ENCODE measurements around the gene ANXA9.
A peak's percentile ranks its signal among the peaks of the same experiment; 100 is the strongest.

The ANXA9 gene

DNA sequence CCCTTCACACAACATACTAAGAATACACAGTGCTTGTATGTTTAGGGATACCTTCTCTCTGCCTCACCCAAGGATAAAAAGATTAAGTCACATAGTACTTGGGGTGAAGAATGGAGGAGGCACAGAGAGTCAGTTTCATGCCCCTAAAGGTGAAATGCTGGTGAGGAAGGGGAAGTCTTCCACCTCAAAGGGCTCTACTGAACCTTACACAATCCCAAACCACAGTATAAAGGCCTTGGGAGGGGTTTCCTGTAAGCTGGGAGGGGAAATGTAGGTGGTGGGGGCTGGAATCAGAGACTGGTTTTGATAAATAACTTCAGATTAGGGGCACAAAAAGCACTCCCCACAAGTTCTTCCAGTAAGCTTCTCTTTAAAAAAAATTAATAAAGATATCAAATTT is 21.1 kb downstream of the ANXA9 start:
- no peak for DNase-seq (ENCODE audit: low read depth, low spot score)

DNA sequence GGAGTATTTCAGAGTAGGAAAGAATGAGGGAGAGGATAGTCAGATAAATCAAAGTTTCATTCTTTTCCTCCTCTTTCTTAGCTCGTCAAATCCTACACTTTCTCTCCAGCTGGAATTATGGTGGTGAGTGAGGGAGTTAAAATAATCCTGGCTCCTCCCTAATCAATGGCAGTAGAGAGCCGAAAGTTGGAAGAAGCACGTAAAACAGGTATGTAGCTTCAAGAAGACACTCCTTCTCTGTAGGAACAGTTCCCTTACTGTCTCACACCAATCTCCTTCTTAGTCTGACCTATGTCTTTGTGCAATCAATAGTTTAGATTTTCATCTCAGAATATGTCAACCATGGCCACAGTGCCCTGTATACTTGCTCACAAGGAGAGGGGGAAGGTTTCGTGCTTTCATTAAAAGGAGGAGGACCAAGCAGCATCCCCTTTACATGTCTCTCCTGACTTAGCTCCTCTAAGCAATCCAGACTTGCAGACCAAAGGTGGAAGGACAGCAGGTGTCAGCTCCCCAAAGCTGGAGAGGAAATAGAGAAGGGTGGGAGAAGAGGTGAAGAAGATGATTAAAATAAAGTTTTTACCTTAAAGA is 23.7 kb downstream of the ANXA9 start:
- peak; percentile 18 for DNase-seq (ENCODE audit: low read depth, low spot score)

DNA sequence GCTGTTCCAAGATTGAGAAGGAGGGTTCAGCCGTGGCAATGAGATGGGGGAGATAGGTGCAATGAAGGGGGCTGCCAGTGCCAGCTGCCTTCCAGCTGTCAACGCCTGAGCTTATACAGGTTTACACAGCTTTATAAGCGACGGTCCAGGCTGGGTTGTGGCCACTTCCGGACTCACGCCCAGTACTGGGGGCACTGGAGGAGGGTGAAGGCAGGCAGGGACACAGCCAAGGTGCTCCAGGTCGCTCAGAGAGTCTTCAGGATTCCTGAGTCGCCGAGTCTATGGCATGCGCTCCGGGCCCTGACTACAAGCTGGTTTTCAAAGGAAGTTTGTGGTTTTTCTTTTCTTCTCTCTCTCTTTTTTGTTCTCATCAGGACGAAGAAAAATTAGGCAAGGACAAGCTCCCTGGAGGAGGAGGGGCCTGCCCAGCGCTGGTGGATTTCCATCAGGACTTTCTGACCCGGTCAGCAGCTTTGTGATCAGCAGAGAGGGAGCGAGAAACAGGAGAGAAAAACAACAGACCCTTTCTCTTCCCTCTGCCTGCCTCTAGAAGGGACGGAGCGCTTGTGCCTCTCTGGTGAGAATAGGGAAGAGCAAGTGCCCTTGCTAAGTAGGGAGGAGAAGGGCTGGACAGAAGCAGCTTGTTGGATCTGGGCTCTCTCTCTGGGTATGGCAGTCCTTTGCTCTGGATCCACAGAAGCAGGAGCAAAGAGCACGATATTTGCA is 24.4 kb downstream of the ANXA9 start, which contains the start of gene MINDY1:
Gene MINDY1 (minus strand): TSS at position 576 of the 726 bp plus-strand sequence. CDS start 4,285 bp downstream, outside the sequence.
- peak; percentile 90 for DNase-seq (ENCODE audit: low read depth, low spot score)

DNA sequence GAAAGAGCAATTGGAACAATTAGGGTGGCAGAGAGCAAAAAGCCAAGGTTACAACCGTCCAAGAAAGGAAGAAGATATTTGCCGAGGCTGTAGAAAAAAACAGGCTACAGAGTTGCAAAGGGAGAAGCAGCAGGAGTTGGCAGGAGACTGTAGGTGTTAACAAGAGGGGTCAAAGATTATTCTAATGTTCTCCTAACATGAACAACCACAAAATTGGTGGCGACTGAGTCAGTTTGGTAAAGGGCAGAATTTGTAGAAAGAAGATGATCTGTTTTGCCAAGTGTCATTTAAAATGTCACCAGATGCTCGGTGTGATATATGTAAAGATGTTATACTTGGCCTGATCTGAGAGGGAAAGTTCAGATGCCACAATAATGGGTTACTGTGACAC is 25.8 kb downstream of the ANXA9 start:
- no peak for DNase-seq (ENCODE audit: low read depth, low spot score)

DNA sequence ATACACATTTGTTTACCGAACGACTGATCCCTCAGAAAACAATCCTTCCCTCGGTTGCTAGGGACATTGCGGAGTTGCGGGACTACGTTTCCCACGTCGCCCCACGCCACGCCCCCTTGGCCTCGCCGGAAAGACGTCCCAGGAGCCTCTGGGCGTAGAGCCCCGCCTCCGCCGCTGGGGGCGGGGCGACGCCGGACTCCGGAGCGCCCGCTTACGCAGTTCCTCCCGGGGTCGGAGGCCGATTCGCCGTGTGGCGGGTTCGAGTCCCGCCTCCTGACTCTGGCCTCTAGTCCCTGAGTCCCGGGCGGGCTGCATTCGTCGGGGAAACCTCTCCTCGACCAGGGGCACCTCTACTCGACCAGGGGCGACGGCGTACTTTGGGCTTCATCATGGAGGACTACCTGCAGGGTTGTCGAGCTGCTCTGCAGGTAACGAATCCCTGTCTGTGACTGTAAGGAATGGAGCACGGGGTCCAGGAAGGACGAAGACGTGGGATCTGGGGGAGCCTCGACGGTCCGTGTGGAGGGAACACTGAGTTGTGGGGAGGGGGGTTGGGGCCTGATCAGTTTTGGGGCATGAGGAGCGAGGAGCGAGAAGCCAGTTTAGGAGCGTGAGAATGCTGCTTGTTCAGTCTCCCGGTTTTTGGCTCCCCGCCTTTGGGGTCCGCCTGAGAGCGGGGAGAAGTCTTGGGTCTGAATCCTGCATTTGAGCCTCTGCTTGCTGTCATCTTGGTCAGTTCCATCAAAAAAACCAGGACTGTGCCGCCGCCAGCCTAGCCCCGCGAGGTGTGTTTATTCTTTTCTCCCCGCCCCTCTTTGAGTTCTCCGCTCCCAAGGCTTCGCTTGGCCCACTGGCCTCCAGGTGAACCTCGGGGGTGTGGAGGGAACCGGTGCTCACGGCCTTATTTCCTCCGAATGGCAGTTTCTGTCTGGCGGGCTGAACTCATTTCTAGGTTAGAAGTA is 26.4 kb downstream of the ANXA9 start, which contains the start of gene PRUNE1:
Gene PRUNE1 (plus strand): TSS at position 206 of the 962 bp plus-strand sequence. CDS start 184 bp downstream, at position 390.
- DNase-seq (ENCODE audit: low read depth, low spot score) = peak; percentile 99

DNA sequence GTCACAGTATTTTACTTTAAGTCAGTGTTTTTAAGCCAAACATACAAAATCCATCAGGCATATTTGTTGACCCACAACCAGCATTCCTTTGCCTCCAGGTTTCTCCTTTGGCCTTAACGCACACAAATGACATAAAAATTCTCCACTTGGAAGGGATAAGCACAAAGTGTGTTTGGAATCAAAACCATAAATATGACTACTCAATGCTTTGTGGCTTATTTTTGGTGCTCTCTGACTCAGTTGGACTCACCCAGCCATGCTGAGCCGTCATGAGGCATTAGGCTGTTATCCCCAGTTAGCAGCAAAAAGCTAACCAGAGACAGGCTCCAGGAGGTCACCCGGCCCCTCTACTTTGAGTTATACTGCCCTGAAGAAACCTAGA is 27.1 kb downstream of the ANXA9 start:
- peak; percentile 60 for DNase-seq (ENCODE audit: low read depth, low spot score)

DNA sequence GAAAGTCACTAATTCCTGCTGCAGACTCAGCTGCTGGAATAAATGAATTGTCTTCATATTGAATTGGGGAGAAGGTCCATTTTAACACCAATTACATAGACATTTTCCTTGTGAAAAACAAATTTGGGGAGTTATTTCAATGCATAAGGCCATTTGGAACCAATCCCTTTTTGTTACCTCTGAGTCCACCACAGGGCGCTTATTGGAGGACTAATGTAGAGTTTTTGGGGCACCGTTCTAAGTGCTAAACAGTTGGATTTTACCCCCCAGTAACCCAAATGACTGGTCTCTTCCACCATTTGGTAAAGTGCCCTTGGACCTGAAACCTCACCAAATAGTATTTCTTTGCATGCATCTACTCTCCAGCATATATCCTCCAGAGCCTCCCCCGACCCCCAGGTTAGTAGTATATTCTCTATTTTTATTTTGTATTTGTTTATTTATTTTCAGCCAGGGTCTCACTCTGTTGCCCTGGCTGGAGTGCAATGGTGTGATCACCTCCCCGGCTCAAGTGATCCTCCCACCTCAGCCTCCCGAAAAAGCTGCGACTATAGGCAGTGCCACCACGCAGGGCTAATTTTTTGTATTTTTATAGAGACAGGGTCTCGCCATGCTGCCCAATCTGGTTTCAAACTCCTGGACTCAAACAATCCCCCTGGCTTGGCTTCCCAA is 27.7 kb downstream of the ANXA9 start:
- no peak for DNase-seq (ENCODE audit: low read depth, low spot score)

DNA sequence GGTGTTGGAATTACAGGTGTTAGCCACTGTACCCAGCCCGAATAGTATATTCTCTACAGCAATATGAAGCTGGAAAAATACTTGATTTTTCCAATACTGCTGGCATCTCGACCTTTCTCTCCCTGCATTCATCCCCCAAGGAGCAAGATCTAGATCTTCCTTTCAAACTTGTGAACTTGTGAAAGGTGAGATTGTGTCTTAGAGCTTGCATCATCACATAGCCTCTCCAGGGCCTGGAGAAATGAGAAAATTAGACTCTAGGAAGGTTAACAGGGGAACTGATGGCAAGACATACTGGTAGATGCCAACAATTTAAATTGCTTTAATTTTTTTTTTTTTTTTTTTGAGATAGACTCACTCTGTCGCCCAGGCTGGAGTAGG is 28.2 kb downstream of the ANXA9 start:
- no peak for DNase-seq (ENCODE audit: low read depth, low spot score)

DNA sequence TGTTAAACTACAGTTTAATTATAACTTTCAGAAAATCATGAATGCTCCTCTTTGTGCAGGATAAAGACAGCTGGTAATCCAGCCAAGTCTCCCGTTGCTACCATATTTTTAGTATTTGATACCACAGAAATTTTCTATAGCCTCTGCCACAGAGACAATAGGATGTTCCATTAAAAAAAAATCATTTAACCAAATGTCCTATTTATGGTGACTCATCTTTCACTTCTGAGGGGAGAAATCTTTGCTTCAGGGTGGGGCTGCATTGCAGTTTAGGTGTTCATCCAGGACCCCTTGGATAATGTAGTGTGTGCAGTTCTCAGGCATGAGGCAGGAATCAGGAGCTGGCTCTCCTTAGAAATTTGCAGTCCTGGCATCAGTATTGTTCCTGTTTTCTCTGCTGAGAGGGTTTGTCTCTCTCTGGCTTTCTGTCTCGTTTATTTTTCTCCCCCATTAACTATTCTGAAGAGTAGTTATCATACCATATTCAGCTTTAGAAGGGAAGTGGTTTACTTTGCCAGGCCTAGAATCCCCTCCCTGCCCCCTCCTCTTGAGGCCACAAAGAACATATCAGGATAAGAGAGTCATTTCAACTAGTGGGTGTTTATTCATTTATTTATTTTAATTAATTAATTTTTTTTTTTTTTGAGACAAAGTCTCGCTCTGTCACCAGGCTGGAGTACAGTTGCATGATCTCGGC is 29.2 kb downstream of the ANXA9 start:
- DNase-seq (ENCODE audit: low read depth, low spot score) = no peak

DNA sequence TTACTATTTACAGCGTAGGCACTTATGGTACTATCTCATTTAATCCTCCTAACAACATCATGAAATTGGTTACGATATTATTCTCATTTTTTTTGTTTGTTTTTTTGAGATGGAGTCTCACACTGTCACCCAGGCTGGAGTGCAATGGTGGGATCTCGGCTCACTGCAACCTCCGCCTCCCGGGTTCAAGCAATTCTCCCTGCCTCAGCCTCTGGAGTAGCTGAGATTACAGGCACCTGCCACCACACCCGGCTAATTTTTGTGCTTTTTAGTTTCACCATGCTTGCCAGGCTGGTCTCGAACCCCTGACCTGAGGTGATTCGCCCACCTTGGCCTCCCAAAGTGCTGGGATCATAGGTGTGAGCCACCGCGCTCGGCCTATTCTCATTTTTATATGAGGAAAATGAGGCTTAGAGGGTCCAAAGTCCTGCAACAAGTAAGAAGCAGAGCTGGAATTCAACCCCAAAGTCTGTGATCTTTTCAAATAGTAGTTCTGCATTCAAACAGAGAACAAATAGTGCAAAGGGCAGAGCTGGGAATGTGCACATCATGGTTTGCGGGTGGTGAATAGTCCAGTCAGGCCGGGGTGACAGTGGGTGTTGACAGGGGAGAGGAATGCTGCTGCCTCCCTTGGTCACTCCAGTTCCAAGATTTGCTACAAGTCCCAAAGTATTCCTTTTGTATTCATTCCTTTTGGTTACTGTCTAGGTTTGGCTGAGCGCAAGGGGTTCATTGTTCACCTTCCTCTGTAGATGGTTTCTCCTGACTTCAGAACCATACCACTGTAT is 30.8 kb downstream of the ANXA9 start:
- DNase-seq (ENCODE audit: low read depth, low spot score) = peak; percentile 36

DNA sequence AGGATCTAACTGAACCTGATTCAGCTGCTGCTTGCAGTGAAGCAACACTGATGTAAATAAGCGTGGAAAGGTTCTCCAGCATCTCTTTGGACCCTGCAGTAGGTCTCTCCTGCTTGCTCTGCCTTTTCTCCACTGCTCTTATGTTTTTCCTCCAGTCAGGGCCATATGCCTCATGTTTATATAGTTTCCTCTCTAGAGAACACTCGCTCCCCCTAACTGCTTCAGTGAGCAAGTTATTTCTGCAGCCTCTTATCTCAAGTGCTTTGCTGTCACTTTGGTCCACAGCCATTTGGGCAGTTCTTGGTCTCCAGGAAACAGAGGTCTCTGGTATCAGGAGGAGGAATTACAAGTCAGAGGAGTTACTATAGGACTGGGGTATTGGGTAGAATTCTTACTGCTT is 31.4 kb downstream of the ANXA9 start:
- DNase-seq (ENCODE audit: low read depth, low spot score) = peak; percentile 70

DNA sequence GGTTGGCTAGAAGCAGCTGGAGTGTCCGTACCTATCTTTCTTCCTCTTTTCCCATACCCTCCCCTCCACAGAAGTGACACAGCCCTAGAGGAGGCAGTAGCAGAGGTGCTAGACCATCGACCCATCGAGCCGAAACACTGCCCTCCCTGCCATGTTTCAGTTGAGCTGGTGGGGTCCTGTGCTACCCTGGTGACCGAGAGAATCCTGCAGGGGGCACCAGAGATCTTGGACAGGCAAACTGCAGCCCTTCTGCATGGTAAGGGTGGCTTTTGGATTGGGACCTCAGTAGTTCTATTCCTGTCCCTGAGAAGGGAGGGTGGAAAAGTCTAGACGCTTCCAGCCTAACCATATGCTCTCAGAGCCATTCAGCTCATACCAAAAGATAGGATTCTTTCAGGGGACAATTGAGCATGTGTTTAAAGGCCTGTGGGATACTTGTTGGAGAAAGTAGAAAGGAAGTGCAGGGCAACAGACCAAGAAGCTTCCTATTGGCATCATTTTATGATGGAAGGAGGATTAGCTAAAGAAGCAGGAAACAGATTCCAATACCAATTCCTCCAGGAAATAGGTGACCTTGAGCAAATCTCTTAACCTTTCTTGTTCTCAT is 42.6 kb downstream of the ANXA9 start:
- DNase-seq (ENCODE audit: low read depth, low spot score) = peak; percentile 80

DNA sequence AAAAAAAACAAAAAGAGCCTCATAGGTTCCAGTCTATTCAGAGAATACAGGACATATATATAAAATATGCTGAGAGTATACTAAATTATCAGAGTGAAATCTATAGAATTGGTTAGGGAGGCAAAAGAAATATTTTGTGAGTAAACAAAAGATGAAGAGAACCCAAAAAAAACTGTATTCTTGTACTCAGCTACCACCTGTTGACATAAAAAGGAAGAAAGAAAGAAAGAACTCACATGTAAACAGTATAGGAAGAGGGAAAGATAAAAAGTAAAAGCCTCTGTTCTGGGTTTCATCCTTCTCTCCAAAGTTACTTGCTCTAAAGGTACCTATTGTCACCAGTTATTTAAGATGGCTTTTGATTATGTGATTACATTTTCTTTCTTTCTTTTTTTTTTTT is 44.4 kb downstream of the ANXA9 start:
- no peak for DNase-seq (ENCODE audit: low read depth, low spot score)

DNA sequence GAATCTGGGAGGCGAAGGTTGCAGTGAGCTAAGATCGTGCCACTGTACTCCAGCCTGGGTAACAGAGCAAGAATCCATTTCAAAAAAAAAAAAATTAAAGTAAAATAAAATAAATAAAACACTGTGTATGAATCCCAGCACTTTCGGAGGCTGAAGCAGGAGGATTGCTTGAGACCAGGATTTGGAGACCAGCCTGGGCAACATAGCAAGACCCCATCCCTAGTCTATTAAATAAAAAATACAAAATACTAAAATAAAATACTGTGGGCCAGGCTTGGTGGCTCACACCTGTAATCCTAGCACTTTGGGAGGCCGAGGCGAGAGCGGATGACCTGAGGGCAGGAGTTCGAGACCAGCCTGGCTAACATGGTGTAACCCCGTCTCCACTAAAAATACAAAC is 50.1 kb downstream of the ANXA9 start:
- no peak for DNase-seq (ENCODE audit: low read depth, low spot score)

DNA sequence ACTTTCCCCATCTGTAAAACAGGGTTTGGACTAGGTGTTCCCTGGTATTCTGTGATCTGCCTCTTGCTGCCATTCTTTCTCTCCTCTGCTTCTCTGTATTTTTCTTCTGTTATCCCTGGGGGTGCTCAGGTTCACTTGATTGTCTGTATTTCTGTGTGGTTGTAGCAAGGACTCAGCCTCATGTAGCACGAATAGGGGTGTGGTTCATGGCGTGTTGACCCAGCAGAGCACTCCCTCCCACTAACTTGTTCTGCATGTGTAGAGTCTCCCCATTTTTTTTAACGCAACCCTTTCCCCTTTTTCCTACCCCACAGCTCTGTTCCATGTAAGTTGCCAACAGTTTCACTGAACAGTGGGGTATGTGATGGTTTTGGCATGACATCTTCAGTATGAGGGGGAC is 53.1 kb downstream of the ANXA9 start:
- no peak for DNase-seq (ENCODE audit: low read depth, low spot score)

DNA sequence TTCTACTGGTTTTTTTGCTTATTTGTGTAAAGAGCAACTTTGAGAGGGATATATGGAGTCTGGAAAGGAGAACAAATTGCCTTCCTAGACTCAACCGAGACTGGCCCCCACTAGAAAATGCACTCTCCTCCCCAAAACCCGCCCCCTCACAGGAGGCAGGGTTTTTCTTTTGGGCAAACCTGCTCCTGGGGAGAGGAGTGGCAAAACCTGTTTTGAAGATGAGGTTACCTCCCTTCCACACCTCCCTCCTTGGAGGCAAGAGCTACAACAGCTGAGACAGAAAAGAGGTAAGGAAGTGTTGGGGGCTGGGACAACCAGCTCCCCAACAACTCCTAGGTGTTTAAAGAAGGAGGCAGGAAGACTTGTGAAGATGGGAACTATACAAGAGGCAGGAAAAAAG is 54.3 kb downstream of the ANXA9 start, which contains the start of gene BNIPL:
Gene BNIPL (plus strand): TSS at position 231 of the 400 bp plus-strand sequence. CDS start 140 bp downstream, at position 371.
- no peak for DNase-seq (ENCODE audit: low read depth, low spot score)

DNA sequence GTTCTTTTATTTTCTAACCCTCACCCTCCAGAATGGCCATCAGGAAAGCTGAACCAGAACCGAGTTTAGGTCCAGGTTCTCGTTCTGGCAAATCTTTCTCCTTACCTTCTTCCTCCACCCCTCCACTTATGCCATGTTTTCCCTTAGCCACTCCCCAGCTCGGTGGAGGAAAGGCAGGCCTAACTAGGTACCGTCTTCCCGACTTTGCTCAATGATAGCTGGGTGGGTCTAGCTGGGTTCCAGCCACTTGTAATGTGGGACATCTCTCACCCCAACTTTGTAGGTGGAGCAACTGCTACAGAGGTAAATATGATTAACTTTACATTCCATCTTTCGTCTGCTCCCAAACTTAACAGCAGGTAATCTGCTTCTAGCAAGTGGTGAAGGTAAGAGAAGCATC is 54.9 kb downstream of the ANXA9 start:
- no peak for DNase-seq (ENCODE audit: low read depth, low spot score)

DNA sequence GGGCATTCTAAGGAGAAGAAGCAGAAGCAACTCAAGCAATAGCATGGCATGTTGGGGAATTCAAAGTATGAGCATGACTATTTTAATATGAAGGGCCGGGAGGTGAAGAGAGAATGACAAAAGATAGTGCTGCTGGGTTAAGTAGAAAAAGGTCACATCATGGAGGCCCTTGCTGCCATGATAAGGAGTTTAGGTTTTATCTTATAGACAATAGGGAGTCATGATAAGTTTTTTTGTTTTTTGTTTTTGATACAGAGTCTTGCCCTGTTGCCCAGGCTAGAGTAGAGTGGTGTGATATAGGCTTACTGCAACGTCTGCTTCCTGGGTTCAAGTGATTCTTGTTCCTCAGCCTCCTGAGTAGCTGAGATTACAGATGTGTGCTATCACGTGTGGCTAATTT is 57.4 kb downstream of the ANXA9 start:
- DNase-seq (ENCODE audit: low read depth, low spot score) = no peak

DNA sequence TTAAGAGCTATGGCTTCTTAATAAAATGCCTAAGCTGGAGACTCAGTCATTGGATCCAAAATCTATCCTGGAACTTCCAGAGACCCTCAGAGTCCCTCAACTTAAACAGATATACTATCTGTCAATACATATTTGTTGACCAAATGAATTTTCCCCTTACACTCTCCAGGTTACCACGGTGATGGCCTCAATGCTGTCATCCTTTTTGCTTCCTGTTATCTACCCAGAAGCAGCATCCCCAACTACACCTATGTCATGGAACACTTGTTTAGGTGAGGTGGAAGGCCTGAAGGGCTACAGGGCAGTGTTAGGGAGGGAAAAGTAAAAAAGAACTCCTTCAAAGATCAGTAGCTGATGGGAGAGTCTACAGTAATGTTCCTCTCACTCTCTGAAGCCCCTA is 61.1 kb downstream of the ANXA9 start:
- no peak for DNase-seq (ENCODE audit: low read depth, low spot score)

Data from astrocyte of the hippocampus (primary cell).